ENCODE measurements around the gene SCYGR8. TPM values are rescaled to one million over a fixed set of nuclear protein-coding genes. Genes with fewer than 3 reads are reported as not detected.

SCYGR8 gene, protein sequence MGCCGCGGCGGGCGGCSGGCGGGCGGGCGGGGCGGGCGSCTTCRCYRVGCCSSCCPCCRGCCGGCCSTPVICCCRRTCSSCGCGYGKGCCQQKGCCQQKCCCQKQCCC
- total RNA-seq = not detected

DNA sequence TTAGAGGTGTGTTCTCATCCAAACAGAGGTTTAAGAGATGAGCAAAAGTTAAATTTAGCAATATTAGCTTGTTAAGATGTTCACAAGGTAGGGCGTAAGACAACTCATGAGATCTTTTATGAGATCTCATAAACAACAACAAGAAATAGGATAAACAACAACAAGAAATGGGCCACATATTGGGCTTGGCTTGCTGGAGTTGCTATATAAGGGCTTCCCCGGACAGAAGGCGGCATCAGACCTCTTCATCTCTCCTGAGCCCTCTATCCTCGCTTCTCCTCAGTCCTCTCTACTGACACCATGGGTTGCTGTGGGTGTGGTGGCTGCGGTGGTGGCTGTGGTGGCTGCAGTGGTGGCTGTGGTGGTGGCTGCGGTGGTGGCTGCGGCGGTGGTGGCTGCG is at the start of gene SCYGR8:
TSS of gene SCYGR8 (plus strand) at position 301 of the 400 bp plus-strand sequence. CDS start at position 301, 0 bp downstream.
- intact Hi-C loops (cut with micrococcal nuclease) = no loop called here
- ChIA-PET CTCF (no interaction called here), POLR2A (no interaction called here)
- no peak for DNase-seq
- Mint-ChIP-seq H3K4me3 (no peak within 1 kb of the TSS), H3K4me1 (ENCODE audit: low read depth) (no peaks in the 10 kb centered on the region), H3K36me3 (ENCODE audit: low read depth) (no peaks in the 10 kb centered on the region), H3K27me3 (no peaks in the 10 kb centered on the region), H3K9me3 (no peaks in the 10 kb centered on the region), H3K27ac (no peak within 1 kb of the TSS)
- ATAC-seq = no peak
- TF ChIP-seq, protein P1, sequence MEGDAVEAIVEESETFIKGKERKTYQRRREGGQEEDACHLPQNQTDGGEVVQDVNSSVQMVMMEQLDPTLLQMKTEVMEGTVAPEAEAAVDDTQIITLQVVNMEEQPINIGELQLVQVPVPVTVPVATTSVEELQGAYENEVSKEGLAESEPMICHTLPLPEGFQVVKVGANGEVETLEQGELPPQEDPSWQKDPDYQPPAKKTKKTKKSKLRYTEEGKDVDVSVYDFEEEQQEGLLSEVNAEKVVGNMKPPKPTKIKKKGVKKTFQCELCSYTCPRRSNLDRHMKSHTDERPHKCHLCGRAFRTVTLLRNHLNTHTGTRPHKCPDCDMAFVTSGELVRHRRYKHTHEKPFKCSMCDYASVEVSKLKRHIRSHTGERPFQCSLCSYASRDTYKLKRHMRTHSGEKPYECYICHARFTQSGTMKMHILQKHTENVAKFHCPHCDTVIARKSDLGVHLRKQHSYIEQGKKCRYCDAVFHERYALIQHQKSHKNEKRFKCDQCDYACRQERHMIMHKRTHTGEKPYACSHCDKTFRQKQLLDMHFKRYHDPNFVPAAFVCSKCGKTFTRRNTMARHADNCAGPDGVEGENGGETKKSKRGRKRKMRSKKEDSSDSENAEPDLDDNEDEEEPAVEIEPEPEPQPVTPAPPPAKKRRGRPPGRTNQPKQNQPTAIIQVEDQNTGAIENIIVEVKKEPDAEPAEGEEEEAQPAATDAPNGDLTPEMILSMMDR (IDR thresholded peaks at IDR 0.05) = no peak

DNA sequence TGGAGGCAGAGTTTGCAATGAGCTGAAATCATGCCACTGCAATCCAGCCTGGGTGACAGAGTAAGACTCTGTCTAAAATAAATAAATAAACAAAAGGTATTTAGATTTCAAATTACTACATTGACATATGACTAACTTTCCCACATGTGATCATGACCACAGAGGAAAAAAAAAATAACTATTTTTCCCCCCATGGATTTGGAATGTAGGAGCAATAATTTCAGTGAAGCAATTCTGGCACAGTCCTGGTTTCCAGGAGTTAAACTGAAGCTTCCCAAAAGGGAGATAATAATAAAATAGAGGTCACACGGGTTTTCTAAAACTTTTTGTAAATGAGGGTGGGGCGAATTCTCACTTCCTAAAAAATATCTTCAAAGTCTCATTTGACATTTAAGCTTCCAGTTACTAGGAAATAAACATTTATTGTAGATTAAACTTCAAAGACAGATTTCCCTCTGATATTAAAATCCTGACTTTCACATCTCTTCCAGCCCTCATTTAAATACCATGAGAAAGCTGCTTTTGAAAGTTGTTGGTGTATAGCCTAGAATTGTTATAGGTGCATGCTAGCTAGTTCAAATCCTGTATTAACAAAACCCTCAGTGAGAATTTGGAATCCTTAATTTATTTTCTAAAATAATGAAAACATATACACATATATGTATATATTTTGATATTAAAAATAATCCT is 48.6 kb upstream of the SCYGR8 start:
- H3K36me3 Mint-ChIP-seq (ENCODE audit: low read depth) = no peaks in the 10 kb centered on the region
- ChIA-PET CTCF (interaction anchor here (1.2 kb wide), 2 partner anchors 39 to 69 kb away, joined by 4 read pairs; no protein-coding TSS in a partner anchor), POLR2A (no interaction called here)
- H3K27me3 Mint-ChIP-seq = peaks cover 3% of the 10 kb centered on the region
- H3K27ac Mint-ChIP-seq = no peak overlapping the region
- H3K4me3 Mint-ChIP-seq = no peak overlapping the region
- intact Hi-C loops (cut with micrococcal nuclease) = no loop called here
- H3K4me1 Mint-ChIP-seq (ENCODE audit: low read depth) = no peaks in the 10 kb centered on the region
- no peaks in the 10 kb centered on the region for H3K9me3 Mint-ChIP-seq
- no peak for ATAC-seq
- DNase-seq = no peak
- TF ChIP-seq, protein P1 (IDR thresholded peaks at IDR 0.05) = no peak

DNA sequence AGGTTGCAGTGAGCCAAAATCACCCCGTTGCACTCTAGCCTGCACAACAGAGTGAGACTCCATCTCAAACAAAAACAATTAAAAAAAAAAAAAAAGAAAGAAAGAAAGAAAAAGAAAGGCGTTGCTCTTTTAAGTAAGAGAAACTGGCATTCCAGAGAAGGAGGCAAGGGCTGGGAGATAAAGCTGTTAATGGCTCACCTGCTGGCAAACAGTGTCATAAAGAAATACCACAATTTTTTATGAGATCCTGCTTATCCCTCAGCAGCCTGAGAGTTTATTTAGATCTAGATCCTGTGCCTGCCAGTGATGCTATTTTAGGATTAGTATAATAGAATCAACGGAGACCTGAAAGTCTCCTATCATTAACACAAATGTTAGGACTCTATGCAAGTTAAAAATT is 44.1 kb upstream of the SCYGR8 start:
- ChIA-PET POLR2A (no interaction called here), CTCF (no interaction called here)
- no peak for DNase-seq
- ATAC-seq = no peak
- no peaks in the 10 kb centered on the region for H3K36me3 Mint-ChIP-seq (ENCODE audit: low read depth)
- no peak overlapping the region for H3K27ac Mint-ChIP-seq
- TF ChIP-seq, protein P1 (IDR thresholded peaks at IDR 0.05) = no peak
- intact Hi-C loops (cut with micrococcal nuclease) = no loop called here
- no peaks in the 10 kb centered on the region for H3K9me3 Mint-ChIP-seq
- H3K4me1 Mint-ChIP-seq (ENCODE audit: low read depth) = no peaks in the 10 kb centered on the region
- H3K27me3 Mint-ChIP-seq = peaks cover 10% of the 10 kb centered on the region
- H3K4me3 Mint-ChIP-seq = no peak overlapping the region

DNA sequence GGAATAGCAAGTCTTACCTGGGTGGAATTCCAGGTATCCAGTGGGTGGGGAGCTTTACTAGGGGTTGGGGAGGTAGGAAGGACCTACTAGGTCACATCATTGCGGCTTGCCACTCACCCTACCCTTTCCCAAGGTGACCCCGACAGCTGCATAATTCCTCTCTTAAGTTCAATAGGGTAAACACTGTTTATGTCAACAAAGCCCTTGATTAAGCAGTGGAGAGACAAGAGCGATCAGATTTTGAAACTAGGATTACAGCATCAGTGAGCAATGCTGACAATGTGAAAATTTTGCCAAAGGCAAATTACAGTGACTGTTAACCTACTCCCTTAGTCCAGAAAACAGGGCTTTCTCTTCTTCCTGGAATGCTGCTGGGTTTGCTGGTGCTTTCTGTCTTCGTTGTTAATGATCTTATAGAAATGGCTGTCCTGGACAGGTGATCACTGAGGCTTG is 42.4 kb upstream of the SCYGR8 start:
- Mint-ChIP-seq H3K9me3 (no peaks in the 10 kb centered on the region), H3K27me3 (peaks cover 10% of the 10 kb centered on the region), H3K4me1 (ENCODE audit: low read depth) (no peaks in the 10 kb centered on the region), H3K27ac (no peak overlapping the region), H3K4me3 (no peak overlapping the region), H3K36me3 (ENCODE audit: low read depth) (no peaks in the 10 kb centered on the region)
- ChIA-PET POLR2A (no interaction called here), CTCF (no interaction called here)
- TF ChIP-seq, protein P1 (IDR thresholded peaks at IDR 0.05) = no peak
- DNase-seq = no peak
- ATAC-seq = no peak
- intact Hi-C loops (cut with micrococcal nuclease) = no loop called here

DNA sequence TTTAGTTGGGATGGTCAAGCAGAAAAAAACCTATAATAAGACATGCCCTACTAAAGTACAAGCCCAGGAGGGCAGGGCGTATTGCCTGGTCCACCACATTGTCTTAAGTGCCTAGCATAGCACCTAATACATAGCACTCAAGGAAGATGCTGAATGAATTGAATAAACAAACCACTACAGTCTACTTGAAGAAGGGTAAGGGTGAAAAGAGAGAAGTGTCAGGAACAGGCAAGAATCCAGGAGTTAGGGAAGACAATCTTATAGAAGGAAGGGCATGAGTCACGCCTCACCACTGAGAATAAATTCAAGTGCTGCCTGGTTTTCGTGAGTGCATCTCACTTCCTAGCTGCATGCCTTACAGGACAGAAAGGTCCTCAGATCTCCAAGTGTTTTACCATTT is 41.7 kb upstream of the SCYGR8 start:
- TF ChIP-seq, protein P1 (IDR thresholded peaks at IDR 0.05) = no peak
- intact Hi-C loops (cut with micrococcal nuclease) = no loop called here
- Mint-ChIP-seq H3K4me3 (no peak overlapping the region), H3K4me1 (ENCODE audit: low read depth) (no peaks in the 10 kb centered on the region), H3K36me3 (ENCODE audit: low read depth) (no peaks in the 10 kb centered on the region), H3K27me3 (peaks cover 10% of the 10 kb centered on the region), H3K27ac (no peak overlapping the region), H3K9me3 (no peaks in the 10 kb centered on the region)
- ChIA-PET POLR2A (no interaction called here), CTCF (no interaction called here)
- ATAC-seq = no peak
- no peak for DNase-seq

Data from activated CD8-positive, alpha-beta T cell treated with anti-CD3 and anti-CD28 coated beads for 36 hours (primary cell).